GM18868 (cell line): ENCODE data around the gene ATP9A.
"Not testable (repeated sequence)": the region's sequence is repeated elsewhere in the genome, so short reads cannot be mapped to it uniquely, and the experiment has no call there.

Experiments used
- ATAC-seq: cut with Tn5 transposase; IDR thresholded peaks from one replicate; pipeline ENCODE4 v1.9.1; 2021; ENCODE audit warnings: mild to moderate bottlenecking, moderate library complexity; ENCODE audit not compliant: unreplicated experiment

The ATP9A gene

DNA sequence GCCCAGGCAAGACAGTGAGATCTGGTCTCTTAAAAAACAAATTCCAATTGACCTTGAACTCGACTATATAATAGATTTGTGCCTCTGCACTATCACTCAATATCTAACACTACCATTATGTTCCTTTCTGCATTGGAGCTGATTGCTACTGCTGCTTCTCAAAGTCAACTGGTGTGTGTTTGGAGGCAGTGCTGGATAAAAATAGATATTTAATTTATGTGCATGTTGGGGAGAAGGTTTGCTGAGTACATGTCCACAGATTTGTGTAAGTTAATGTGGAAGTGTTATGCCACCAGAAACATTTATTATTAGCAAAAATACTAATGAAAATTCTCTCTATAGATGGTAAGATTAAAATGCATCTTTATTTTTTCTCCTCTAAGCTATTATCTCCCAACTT is 39.5 kb downstream of the ATP9A start:
- no peak for ATAC-seq

DNA sequence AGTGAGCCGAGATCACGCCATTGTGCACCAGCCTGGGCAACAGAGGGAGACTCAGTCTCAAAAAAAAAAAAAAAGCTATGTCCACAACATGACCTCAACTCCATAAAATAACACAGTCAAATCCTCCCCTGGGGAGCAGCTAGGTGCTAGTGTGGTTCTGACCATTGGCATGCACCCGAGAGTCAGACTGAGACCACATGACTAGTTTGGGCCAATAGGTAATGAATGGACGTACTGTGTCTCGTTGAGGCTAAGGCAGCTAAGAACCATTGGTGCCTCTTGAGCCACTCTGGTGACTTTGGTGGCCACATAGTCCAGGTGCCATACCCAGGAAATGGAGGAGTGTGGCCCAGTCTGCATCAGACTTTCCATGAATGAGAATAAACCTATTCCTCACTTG is 40.3 kb downstream of the ATP9A start:
- ATAC-seq, result no peak

- no peak for ATAC-seq
Measured at GRCh38 chr20:51725584-51726176, 42.5 kb downstream of the ATP9A start.

DNA sequence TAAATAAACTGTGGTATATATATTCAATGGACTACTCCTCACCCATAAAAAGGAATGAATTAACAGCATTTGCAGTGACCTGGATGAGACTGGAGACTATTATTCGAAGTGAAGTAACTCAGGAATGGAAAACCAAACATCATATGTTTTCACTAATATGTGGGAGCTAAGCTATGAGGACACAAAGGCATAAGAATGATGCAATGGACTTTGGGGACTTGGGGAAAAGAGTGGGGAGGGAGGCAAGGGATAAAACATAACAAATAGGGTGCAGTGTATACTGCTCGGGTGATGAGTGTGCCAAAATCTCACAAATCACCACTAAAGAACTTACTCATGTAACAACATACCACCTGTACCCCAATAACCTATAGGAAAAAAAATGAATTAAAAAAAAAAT is 45.2 kb downstream of the ATP9A start:
- not testable (repeated sequence) for ATAC-seq

DNA sequence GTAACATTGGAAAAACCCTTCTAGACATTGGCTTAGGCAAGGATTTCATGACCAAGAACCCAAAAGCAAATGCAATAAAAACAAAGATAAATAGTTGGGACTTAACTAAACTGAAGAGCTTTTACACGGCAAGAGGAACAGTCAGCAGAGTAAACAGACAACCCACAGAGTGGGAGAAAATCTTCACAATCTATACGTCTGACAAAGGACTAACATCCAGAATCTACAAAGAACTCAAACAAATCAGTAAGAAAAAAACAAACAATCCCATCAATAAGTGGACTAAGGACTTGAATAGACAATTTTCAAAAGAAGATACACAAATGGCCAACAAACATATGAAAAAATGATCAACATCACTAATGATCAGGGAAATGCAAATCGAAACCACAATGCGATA is 45.9 kb downstream of the ATP9A start:
- not testable (repeated sequence) for ATAC-seq

- ATAC-seq, result no peak
Measured at GRCh38 chr20:51720854-51721253, 47.3 kb downstream of the ATP9A start.

GRCh38 chr20:51720384-51720783 is 47.8 kb downstream of the ATP9A start:
- no peak for ATAC-seq

GRCh38 chr20:51715856-51716185 is 52.4 kb downstream of the ATP9A start:
- no peak for ATAC-seq

- no peak for ATAC-seq
Measured at GRCh38 chr20:51715163-51715855, 52.9 kb downstream of the ATP9A start.

DNA sequence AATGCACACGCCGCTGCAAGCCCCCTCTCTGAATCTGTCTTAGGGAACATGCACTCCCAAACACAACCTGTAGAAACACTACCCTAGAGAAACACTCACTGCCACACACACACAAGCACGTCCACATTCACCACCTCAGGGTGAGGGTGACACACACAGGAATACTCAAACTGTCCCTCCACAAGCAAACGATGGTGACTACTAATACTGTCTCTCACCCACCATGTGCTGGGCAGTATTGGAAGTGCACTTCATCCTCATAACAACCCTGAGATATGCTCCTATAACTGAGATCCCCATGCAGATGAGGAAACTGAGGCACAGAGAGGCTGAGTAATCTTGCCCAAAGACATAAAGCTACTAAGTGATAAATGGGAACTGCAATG is 55.0 kb downstream of the ATP9A start:
- ATAC-seq, result no peak

DNA sequence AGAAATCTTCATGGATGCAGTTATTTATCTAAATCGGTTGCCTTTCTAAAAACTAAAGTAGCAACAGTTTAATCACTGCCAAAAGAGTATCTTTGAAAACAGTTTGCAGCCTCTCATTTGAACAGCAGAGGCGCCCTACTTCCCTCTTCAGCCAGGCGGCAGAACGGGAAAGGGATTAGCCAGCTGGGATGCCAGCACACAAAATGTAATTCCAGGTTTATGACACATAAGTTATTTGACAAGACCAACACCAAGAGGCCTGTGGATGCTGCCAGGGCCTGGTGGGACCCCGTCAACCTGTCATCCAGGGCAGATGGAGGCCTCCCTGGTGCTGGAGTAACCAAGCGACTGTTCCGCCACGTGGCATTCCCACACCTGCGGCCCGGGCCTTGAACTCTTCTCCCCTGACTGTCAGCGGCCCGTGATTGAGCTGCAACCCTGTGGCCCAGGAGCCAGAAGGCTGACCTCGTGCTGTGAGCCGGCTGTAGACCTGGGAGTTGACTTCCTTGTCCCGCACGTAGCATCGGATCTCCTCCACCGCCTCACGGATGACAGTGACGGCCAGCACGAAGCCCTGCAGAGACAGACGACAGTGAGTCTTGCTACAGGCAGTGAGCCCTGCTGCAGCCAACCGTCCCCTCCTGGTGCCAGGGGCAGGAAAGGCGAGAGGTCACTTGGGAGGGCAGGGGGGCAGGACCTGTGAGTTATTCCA is 55.5 kb downstream of the ATP9A start:
- no peak for ATAC-seq

DNA sequence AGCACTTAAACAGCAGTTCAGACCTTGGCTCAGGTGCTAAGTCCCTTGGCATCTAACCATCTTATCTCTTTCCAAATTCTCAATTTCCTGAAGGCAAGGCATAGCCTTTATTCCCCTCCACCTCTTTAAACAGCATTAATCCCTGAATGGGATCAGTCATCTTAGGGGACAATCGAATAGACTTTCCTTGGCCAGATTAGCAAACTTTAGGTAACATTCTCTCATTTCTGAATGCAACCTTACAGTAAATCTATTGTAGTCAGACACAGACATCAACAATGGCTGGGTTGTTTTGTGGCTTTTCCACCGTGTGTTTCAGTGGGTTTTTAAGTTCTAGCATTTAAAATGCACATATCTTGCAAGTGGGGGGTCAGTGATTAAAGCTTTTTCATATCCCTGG is 56.8 kb downstream of the ATP9A start:
- no peak for ATAC-seq

DNA sequence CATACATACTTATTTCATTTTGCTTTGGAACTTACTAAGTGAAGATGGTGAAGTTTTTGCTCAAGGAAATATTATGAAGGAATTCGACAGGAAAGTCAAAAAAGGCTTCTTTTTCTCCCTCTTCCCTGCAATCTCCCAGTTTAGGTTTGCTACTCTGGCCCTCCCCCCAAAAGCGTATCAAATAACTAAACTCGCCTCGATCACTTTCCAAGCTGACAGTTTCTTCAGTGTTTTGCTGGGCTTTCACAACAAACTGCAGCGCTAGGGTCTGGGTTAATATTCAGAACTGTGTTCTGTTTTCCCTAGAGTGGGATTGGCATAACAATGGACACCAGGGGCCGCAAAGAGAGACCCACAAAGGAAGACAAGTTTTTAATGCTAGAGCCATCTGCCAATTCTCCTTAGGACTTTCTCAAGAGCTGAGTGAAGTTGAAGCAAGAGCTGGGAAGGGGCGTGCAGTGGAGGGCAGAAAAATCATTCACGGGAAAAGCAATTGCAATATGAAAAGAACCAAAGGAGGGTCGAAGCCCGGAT is 57.8 kb downstream of the ATP9A start:
- no peak for ATAC-seq

- no peak for ATAC-seq
Measured at GRCh38 chr20:51705400-51705799, 62.8 kb downstream of the ATP9A start.

DNA sequence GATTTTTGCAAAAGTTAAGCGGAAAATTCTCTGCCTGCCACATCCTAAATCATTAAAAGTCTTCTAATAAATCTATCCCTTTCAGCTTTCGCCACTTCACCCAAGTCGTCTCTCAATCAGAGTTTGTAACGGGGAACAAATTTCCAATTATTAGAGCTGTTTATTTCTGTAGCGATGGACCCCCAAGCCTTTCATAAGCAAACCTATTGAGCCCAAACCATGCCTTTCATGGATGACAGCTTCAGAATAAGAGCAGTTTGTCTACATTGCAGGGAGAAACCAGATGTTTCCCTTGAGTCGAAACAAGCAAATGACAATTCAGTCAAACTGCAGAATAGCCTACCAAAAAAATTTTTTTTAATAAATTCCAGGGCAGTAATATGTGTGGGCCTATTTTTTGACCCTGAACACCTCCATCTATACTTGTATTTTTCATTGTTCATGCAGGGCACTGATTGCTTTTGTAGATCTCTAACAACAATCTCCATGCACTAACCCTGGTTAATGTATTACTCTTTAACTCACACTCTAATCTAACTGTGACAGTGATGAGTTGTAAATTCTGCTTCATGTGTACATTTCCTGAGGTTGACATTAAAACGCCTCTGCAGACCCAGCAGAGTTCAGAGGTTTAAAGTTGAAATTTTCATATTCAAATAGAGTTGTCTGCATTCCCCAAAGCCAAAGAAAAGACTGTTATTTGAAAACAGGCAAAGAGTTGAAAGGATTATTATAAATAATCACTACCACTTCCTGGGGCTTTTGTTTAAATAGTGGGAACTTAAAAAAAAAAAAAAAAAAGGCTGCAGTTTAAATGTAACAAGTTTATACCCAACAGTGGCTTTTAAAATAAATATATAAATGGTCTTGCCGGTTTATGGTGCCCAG is 64.5 kb downstream of the ATP9A start:
- no peak for ATAC-seq

GRCh38 chr20:51702556-51702955 is 65.6 kb downstream of the ATP9A start:
- ATAC-seq, result no peak

DNA sequence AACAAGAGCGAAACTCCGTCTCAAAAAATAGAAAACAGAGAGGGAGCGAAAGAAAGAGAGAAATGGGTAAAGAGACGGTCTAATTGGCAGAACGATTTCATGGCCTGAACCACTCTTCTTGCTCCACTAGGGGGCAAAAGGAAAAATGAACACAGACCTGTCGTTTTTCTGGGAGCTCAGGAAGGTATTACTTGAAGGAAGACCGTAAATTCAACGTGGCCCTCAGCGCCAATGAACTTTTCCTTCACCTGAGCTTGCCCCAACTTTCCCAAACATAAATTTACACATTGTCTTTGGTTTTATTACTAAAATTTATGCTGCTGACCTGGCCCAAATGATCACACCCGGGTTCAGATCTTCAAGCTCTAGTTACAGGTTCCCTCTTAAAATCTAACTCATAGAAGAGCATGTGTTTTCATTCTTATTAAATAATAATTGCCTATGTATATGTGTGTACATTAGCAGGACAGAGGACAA is 67.3 kb downstream of the ATP9A start:
- no peak for ATAC-seq

- no peak for ATAC-seq
Measured at GRCh38 chr20:51698252-51698651, 69.9 kb downstream of the ATP9A start.

GRCh38 chr20:51697096-51697826 is 70.9 kb downstream of the ATP9A start:
- no peak for ATAC-seq

DNA sequence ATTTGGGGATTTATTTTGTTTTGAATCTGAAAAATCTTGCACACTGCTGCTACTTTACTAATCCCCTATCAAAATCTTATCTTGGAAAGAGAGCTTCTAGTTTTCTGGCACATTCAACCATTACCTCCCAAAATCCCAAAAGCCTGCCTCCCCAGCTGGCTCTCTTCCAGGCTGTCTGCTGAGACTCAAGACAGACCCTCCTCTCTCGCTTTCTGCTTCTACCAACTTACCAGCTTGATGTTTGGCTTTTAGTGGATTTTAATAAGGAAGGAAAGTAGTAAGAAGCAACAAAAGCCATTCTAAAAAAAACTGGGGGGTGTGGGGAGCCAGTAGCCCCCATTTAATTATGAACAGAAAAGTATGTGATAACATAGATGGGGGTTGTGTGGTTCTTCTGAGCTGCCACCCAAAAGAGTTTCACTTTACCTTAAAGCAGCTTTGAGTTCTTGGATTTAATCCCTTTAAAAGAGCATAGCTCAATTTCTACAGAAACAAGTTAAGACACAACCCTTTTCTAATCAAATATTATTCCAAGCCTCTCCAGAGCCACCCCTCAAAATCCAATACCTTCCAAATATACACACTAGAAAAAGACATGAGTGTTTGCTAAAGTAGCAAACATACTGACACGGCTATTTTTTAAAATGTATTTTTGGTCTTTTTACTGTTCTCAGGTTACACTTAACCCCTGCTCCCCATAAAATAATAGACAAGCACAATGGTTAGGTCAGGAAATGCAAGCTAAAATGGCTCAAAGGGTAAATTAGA is 71.7 kb downstream of the ATP9A start:
- no peak for ATAC-seq
